Inferior parietal cortex (tissue), 1 donor: Measurements from ENCODE around the gene TOR1AIP1.
"Not testable (repeated sequence)": the region's sequence is repeated elsewhere in the genome, so short reads cannot be mapped to it uniquely, and the experiment has no call there.

ENCODE experiments used
- DNase-seq: peaks from one replicate; pipeline ENCODE4 v3.0.0-alpha.2; 2016; ENCODE audit errors: extremely low spot score

Gene TOR1AIP1

GRCh38 chr1:179937668-179938254 lies 55.7 kb downstream of the TOR1AIP1 start:
- no peak for DNase-seq

- no peak for DNase-seq
Measured at GRCh38 chr1:179938752-179939151, 56.7 kb downstream of the TOR1AIP1 start.

GRCh38 chr1:179939941-179940340 lies 57.9 kb downstream of the TOR1AIP1 start:
- no peak for DNase-seq

- DNase-seq = no peak
Measured at GRCh38 chr1:179941454-179941853, 59.4 kb downstream of the TOR1AIP1 start.

GRCh38 chr1:179950651-179951050 lies 68.6 kb downstream of the TOR1AIP1 start:
- no peak for DNase-seq

- no peak for DNase-seq
Measured at GRCh38 chr1:179951383-179952144, 69.5 kb downstream of the TOR1AIP1 start.

- DNase-seq = no peak
Measured at GRCh38 chr1:179952186-179952585, 70.1 kb downstream of the TOR1AIP1 start.

- DNase-seq = no peak
Measured at GRCh38 chr1:179953974-179954492, 71.9 kb downstream of the TOR1AIP1 start.

- peak; percentile 98 for DNase-seq
Measured at GRCh38 chr1:179954493-179955286, 72.6 kb downstream of the TOR1AIP1 start, which contains the start of gene CEP350. CEP350 (plus strand) TSS chr1:179954810; CDS start chr1:179986182, 31,372 bp downstream.

GRCh38 chr1:179955287-179955680 lies 73.2 kb downstream of the TOR1AIP1 start:
- peak; percentile 30 for DNase-seq

- DNase-seq = no peak
Measured at GRCh38 chr1:179955731-179956130, 73.6 kb downstream of the TOR1AIP1 start.

- DNase-seq = no peak
Measured at GRCh38 chr1:179958359-179958758, 76.3 kb downstream of the TOR1AIP1 start.

- not testable (repeated sequence) for DNase-seq
Measured at GRCh38 chr1:179962168-179962567, 80.1 kb downstream of the TOR1AIP1 start.

GRCh38 chr1:179966551-179966950 lies 84.5 kb downstream of the TOR1AIP1 start:
- DNase-seq = no peak

- DNase-seq = no peak
Measured at GRCh38 chr1:179968284-179968993, 86.4 kb downstream of the TOR1AIP1 start.

GRCh38 chr1:179968994-179969919 lies 87.2 kb downstream of the TOR1AIP1 start:
- no peak for DNase-seq
